Erythroblast (primary cell): ENCODE results near the gene TCF12.

Experiments
- GATA1 ChIP-seq: IDR thresholded peaks from 2 replicates; pipeline ENCODE4 v1.6.1; 2011; ENCODE audit warnings: low read depth, mild to moderate bottlenecking, control low read depth, low read length, moderate library complexity
- POLR2A ChIP-seq: IDR thresholded peaks from 2 replicates; pipeline ENCODE4 v1.6.1; 2011; ENCODE audit warnings: mild to moderate bottlenecking, low read length

GRCh38 chr15:57245130-57245529 is 326.7 kb downstream of the TCF12 start:
- no peak for TF ChIP-seq POLR2A
- TF ChIP-seq GATA1, result no peak
